HG03280 (cell line): ENCODE results near the gene FAM184B.
"Not testable (repeated sequence)": the region's sequence is repeated elsewhere in the genome, so short reads cannot be mapped to it uniquely, and the experiment has no call there.

ENCODE experiments used
- ATAC-seq: cut with Tn5 transposase; IDR thresholded peaks from one replicate; pipeline ENCODE4 v1.9.1; 2021; ENCODE audit warnings: mild to moderate bottlenecking, moderate library complexity; ENCODE audit not compliant: unreplicated experiment

The FAM184B gene

DNA sequence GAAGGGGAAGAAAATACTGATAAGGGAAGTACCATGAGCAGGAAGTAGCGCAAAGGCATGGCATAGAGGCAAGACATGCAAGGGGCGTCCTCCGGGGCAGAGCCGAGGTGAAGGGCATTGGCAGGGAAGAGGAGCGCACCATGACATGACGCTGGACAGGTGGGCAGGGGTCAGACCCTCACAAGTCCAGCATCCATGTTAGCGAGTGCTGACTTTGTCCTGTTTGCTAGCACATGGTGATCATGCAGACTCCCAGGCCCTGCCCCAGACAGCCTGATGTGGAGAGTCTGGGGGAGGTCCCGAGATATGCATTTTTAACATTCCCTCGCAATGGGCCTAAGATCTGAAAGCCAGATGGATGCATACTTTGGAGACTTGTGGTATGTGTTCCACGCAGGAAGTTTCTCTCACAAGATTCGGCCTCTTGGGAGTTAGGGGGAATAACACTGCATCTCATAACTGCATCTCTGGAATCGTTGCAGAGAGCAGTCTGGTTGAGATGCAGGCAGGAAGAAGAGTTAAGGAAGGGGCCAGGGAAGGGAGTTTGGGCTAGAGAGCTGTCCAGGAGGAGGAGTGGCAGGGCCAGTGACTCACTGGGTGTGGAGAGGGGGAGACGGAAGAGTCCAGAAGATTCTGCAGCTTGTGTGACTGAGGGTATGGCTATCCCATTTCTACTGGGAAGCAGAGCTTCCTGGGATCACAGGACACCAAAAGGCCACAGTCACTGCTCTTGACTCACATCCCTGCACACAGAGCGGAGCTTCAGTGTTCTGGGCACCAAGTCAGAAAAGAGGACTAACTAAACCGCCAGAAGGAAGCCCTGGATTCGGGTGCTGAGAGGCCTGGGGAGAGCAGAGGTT is 59.7 kb downstream of the FAM184B start:
- ATAC-seq: no peak

DNA sequence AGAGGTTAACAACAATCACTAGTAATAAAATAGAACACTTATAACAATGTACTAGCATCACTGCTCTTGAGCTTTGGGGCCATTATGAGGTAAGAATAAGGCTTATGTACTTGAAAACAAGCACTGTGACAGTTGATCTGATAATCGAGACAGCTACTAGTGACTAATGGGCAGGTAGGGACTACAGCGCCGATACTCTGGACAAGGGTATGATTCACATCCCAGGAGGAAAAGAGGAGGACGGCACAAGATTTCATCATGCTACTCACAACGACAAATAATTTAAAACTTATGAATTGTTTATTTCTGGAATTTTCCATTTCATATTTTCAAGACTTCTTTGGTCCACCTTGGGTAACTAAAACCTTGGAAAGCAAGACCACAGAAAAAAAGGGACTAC is 62.3 kb downstream of the FAM184B start:
- ATAC-seq: no peak

DNA sequence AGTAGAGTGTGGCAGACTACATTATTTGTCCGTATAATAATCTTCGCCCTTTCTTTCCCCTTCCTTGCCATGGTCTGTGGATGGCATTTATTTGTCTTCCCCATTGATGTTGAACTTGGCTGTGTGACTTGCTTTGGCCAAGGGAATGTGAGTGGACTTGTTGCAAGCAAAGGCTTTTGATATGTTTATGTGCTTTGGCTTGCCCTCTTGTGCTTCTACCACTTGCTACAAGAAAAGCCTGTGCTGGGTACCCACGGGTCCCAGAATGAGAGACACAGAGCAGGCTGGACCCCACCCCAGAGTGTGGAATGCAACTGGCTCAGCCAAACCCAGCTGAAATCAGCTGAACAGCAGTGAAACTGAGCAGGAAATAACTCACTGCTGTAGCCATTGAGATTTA is 63.0 kb downstream of the FAM184B start:
- ATAC-seq: no peak

DNA sequence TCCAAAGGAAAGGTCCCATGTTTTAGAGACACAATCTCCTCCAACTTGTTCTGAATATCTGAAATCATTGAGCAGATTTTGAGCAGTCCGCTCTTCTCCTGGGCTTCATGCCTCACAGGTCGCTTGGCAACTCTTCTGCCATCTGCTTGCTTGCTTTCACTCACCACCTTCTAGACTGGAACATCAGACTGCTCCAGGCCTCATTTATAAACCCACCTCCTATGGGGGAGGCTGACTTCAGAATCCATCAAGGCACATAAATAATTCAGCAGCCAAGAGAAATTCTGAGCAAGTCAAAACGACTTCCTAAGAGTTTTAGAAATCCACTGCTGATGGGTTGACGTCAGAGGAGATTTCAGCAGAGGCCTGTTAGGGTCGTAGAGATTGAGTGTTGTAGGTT is 64.1 kb downstream of the FAM184B start:
- ATAC-seq: no peak

DNA sequence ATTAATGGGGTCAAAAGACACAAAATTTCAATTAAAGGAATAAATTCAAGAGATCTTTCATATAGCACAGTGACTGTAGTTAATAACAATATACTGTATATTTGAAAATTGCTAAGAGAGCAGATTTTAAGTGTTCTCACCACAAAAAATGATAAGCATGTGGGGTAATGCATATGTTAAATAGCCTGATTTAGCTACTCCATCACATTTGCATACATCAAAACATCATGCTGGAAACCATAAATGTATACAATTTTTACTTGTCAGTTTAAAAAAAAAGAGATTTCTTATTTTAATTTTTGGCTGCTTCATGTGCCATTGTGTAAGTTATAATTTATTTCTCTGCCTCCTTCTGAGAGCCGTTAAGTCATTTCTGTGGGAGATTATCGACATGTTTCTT is 65.9 kb downstream of the FAM184B start:
- ATAC-seq: no peak

DNA sequence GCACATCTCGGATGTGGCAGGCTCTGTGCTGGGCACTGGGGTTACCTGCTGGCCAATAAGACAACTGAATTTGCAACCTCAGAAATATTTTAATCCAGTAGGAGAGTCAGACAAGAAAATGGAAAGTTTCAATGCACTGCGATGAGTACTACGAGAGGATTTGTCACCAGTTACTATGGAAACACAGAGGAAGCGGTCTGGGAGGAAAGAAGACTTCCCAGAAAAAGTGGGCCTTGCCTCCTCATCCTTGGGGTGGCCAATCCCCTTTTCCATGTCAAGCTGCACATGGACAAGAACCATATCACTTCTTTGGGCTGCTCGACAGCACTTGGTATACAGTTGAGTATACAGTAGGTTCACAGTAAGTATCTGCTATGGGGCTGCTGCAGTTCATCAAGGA is 67.6 kb downstream of the FAM184B start:
- ATAC-seq: no peak

DNA sequence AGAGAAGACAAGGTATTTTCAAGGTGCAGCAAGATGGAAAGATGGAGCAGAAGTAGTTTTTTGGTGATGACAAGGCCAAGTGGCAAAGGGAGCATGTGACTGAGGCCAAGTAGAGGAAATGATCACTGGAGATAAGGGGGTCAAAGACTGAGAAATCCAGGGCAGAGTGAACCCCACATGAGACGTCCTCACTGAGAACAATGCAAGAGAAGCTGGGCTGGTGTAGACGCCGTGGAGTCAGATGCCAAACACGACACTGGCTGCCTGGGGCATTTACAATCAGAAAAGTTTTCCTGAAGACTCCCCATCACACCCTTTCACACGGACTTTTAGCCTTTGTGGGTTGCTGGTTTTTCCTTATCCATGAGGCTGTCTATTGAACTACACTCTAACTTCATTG is 69.3 kb downstream of the FAM184B start:
- no peak for ATAC-seq

DNA sequence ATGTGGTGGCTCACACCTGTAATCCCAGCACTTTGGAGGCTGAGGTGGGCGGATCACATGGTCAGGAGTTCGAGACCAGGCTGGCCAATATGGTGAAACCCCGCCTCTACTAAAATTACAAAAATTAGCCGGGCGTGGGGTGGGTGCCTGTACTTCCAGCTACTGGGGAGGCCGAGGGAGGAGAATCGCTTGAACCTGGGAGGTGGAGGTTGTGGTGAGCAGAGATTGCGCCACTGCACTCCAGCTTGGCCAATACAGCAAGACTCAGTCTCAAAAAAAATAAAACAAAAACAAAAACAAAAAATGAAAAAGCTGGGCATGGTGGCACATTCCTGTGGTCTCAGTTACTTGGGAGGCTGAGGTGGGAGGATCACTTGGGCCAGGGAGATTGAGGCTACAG is 70.2 kb downstream of the FAM184B start:
- ATAC-seq: not testable (repeated sequence)

DNA sequence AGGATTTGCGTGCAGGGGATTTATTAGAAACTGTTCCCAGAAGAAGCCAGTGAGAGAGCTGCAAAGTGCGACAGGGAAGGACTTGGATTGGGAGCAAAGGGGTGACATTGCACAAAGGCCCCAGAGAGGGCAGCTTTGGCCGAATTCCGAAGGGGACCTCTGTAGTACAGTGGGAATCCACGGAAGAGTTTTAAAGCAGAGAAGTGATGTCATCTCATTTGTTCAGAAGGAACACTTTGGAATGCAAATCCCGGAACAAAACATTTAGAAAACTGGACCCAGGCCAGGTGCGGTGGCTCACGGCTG is 71.7 kb downstream of the FAM184B start:
- no peak for ATAC-seq

DNA sequence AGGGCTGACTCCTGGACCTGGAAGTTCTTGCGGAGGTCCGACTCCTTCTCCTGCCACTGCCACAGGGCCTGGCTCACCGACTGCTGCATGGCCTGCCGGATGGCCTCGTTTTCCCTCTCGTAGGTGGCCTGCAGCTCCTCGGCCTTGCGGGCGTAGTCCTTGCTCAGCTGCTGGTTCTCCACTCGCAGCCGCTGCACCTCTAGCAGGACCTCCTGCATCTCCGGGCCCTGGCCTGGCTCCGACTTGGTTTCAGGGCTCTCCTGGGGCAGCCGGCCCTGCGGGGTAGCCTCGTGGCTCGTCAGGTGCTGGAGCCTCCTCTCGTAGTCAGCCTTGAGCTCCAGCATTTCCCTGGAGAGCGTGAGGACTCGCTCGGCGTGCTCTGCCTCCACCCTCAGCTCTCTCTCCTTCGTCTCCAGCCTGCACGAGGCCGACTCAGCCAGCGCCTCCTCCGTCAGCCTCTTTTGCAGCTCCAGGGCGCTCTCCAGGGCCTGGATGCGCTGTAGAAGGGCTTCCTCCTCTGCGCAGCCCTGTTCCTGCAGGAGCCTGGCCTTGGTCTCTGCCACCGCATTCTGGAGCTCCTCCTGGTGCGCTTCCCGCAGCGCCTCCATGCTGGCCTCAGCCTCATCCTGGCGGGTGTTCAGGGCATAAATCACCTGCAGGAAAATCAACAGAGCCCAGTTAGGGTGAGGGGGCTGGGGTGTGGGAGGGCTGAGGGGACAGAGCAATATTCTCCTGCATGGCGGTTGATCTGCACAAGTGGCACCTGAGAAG is 72.2 kb downstream of the FAM184B start:
- no peak for ATAC-seq

DNA sequence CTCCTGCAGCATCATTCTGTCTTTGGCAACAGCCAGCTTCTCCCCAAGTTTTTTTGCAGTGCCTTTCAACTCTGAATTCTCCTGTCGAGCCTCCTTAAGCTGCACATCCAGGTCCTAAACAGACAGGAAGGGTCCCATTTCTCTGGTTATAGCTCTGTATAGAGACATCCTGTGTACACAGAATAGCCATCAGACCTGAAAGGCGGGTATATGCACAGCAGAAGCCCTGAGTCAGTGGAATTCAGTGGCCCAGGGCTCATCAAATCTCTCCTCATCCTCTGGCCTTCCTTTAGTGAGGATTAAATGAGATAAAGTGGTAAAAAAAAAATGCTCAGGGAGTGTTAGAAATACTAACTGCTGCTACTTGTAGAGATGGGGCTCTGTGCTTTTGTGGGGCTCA is 73.8 kb downstream of the FAM184B start:
- ATAC-seq: no peak

DNA sequence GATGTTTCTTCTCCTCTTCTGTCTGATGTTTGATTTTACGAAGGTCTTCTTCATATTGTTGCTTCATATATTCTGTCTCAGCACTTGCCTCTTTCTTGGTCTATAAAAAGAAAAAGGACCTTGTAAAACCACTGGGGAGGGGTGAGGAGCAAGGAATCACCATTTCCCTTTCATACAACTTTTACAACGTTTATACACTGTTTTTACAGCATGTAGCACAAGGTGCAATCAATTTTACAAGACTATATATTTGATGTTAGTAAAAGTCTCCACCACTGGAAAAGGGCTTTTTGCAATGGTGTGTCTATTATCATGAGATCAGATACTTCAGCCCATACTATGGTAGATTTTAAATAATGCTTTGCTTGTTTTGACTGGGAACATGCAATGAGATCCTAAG is 76.3 kb downstream of the FAM184B start:
- no peak for ATAC-seq

DNA sequence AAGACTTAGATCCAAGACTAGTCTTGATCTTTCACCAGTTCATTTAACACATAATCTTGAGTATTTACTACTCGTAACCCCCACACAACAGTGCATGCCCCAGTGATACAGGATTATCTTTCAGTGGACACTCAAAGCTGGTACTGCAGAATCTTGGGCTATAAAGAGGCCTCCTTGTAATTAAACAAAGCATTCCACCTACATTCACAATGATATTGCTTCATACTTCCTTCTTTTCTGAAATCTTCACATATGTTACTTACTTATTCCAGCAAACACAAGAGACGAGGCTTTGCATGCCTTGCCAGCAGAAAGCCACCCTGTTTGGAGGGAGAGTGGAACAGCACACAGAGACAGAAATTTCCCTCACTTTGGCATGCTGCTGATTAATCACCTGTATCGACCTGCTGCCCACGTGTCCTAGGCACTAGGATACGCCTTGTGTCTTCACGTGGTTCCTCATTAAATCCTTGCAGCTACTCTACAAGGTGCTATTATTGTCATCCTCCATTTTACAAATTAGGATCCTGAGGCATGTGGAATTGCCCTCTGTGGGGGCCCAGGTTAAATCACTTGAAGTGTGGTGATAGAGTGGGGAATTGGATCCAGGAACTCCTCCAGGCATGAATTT is 77.3 kb downstream of the FAM184B start:
- ATAC-seq: no peak

DNA sequence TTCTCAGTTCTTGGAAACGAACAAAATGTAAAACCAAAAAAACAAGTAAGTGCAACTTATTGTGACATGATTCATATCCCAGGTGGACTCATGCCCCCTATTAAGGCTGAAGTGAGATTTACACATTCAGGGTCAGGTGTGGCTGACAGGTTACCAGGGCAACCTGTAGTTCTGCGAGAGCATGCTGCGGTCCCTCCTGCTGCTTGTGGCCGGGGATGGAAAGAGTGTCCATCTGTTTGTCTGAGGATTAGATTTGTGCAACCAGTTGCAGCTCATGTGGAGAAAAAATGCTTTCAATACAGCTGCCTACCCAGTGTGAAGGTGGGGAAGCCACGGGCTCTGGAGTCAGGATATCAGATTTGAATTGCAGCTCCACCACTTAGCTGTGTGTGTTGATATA is 78.8 kb downstream of the FAM184B start:
- ATAC-seq: no peak

DNA sequence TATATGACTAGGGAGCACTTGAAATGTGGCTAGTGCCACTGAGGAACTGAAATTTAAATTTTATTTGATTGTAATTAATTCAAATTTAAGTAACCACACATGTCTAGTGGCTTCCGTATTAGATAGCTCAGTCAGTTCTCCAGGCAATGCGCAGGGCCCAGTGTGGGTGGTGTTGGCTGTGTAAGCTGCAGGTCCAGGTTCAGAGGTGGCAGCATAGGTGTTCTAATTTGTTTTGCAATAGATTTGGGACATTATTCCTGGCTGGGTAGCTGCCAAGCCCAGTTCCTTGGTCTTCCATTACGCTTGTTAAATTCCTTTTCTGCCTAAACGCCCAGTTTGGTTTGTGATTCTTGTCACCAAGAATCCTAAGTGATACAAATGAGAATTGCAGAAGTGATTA is 79.5 kb downstream of the FAM184B start:
- ATAC-seq: no peak

DNA sequence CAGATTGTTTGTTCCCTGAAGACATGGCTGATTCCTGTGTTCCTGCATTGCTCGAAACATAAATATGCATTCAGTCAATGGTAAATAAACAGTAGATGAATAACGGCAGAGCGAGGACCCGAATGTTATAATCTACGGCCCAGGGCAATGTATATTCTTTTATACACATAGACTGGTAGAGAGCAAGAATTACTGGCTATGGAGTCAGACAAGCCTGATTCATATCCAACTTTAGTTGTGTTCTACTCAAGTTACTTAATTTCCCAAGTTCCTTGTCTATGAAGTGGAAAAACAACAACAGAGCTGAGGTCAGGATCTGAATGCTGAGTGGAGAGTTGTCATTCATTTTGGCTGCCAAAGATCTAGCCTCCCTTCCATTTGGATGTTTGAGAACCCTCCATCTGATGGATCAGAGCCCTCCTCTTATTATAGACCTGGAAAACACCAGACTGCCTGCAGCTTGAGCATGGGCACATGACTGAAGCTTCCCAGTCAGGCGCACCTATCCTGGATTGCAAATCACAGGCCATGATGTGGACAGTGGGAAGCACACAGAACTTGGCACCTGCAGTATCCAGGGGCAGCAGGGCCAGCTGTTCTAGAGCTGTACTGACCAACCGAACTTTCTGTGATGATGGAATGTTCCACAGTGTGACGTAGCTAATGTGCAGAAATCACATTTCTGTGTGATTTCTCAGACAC is 80.1 kb downstream of the FAM184B start:
- ATAC-seq: no peak

DNA sequence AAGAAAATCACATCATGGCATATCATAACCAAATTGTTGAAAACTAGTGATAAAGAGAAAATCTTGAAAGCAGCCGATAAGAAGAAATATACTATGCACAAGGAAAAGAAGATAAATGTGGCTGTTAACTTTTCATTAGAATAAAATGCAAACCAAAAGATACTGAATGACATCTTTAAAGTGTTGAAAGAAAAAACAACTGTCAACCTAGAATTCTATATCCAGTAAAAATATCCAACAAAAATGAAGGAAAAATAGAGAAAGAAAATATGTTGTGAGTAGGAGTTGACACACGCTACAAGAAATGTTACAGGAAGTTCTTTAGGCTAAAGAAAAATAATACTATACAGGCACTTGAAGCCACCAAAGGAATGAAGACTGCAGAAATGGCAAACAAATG is 82.0 kb downstream of the FAM184B start:
- no peak for ATAC-seq

DNA sequence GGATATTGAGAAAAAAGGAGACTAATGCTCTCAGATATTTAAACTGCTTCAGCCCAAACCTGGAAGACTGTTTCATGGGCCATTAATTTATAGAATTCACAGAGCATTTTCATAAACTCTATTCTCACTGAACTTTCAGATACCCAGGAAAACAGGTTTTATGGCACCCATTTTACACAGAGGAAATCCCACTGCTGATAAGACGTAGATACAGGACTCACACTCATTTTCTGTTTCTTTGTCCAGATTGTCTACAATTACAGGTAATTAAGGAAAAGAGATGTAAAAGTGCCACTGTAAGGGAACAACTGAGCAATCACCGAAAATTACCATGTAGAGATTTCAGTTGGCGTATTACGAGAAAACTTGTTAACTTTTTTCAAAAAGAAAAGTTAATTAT is 83.3 kb downstream of the FAM184B start:
- no peak for ATAC-seq

DNA sequence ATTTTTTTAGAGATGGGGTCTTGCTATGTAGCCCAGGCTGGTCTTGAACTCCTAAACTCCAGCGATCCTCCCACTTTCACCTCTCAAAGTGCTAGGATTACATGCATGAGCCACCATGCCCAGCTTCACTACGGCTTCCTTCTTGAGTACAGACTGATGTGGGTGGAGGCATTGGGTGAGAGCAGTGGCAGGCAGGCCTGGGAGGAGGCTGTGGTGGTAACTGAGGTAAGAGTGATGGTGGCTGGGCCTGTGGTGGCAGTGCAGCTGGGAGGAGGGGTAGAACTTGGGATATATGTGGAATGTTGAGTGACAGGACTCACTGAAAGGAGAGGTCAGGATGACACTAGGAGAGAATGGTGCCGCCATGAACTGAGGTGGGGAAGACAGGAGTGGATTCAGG is 86.1 kb downstream of the FAM184B start:
- no peak for ATAC-seq

DNA sequence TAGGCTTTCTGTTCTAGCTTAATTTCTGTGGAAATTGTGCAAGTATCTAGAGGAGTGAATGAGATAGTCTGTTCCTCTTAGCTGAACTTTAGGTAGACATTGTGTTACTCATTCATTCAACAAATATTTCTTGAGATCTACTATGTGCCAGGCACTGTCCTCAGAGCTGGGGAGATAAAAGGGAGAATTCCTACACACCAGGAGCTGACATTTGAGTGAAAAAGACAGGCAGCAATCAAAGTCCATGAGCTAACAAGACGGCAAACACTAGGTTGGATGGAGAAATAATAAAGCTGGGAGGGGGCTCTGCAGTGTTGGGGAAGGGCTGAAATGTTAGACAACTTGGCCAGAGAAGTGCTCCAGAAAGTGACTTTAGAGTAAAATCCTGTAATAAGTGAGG is 86.9 kb downstream of the FAM184B start:
- ATAC-seq: no peak

DNA sequence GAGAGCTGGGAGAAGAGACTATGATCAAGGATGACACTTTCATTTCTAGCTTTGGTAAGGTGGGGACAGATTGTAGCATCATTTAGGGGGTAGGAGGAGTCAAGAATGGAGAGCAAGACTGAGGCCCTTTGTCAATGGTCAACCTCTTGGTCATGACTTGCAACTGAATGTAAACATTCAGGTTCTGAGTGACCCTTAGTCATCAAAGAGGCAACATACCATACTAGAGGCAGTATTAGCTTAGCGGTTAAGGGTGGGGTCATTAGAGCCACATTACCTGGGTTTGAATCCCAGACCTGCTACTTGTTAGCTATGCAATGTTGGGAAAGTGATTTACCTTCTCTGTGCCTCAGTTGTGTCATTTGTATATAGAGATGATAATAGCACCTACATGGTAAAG is 90.5 kb downstream of the FAM184B start:
- no peak for ATAC-seq

DNA sequence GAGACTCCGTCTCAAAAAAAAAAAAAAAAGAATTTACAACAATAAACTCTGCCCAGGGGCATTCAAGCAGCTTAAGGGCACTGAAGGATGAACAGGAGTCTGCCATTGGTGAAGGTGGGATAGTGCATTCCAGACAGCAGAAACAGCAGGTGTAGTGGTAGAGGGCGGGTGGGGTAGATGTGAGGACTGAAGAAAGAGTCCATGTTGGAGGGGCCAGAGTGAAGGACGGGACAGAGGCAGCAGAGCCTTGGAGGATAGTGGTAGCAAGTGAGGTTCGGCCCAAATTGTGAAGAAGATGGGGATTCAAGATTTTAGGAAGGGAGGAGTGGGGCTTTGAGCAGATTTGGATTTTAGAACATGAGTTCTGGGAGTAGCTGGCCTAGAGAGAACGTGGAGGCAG is 91.3 kb downstream of the FAM184B start:
- no peak for ATAC-seq
